ENCODE results near the gene ZNF76. TPM values are rescaled to one million over a fixed set of nuclear protein-coding genes. Genes with fewer than 3 reads are reported as not detected.
"Not testable (repeated sequence)": the region's sequence is repeated elsewhere in the genome, so short reads cannot be mapped to it uniquely, and the experiment has no call there.

The ZNF76 gene
- total RNA-seq, 1 experiment from 2014 or later = 7.9 TPM

DNA sequence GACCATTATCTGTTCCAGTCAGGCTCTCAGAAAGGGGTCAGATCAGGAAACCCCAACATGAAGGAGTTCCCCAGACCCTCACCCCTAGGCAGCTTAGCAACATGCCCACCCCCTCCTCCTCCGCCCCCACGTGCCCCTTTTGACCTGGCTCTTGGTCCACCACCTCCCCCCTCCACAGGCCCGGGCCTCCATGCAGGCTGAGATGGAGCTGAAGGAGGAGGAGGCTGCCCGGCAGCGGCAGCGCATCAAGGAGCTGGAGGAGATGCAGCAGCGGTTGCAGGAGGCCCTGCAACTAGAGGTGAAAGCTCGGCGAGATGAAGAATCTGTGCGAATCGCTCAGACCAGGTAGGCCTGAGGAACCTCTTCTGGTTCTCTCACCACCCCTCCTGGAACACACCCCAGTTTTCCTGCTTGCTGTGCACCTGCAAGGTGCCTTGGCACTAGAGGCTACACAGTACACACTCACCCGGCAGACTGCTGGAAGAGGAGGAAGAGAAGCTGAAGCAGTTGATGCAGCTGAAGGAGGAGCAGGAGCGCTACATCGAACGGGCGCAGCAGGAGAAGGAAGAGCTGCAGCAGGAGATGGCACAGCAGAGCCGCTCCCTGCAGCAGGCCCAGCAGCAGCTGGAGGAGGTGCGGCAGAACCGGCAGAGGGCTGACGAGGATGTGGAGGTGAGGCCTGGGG lies 60.0 kb downstream of the ZNF76 start:
- DNase-seq (ENCODE audit: extremely low read depth, low read depth) = no peak

DNA sequence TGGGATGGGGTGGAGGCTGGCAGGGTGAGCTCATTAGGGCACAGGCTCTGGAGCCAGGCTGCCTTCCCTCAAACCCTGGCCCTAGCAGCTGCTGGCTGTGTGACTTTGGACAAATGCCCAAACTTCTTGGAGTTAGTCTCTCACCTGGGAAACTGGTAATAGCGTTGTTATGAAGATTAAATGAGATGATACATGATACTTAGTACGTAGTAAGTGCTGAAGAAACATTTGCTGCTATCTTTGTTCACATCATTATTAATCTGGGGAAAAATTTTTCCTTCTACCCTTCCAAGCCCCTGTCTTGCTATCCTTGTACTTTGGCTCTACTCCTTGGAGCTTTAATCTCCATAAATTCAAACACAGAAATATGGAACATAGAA lies 60.5 kb downstream of the ZNF76 start:
- DNase-seq (ENCODE audit: extremely low read depth, low read depth) = no peak

DNA sequence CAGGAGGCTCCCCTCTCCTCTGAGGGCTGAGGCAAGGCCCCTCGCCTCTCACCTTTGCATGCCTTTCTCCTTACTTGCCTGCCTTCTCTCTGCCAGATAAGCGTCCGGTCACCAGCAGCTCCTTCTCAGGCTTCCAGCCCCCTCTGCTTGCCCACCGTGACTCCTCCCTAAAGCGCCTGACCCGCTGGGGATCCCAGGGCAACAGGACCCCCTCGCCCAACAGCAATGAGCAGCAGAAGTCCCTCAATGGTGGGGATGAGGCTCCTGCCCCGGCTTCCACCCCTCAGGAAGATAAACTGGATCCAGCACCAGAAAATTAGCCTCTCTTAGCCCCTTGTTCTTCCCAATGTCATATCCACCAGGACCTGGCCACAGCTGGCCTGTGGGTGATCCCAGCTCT lies 61.6 kb downstream of the ZNF76 start:
- no peak for DNase-seq (ENCODE audit: extremely low read depth, low read depth)

DNA sequence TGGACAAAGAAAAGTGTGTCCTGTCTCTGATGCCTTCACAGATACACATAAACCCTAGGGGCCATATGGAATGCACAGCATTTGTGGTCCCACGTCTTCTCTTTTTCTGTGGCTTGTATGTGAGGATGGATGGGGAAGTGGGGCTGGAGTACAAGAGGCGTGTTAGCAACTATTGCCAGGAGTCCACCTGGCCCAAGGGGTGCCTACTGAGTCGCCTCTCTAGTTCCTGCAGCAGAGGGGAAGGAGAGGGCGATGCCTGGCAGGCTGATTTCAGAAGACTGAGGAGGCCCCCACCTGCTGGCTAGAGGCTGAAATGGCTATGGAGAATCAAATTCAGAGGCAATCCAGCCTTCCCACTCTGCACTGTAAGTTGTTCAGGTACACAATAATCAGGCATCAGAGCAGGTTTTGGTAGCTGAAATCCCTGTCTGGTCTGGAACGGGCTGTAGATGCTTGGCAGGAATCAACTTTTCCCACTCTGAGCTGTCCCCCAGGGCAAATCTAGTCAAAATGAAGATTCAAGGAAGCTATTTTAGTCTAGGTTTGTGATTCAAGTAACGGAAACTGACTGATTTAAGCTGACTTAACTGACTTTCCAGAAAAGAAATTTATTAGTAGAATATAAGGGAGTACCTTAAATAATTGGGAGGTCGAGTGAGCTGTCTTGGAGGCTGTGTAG lies 68.0 kb downstream of the ZNF76 start:
- peak; percentile 30 for DNase-seq (ENCODE audit: extremely low read depth, low read depth)

DNA sequence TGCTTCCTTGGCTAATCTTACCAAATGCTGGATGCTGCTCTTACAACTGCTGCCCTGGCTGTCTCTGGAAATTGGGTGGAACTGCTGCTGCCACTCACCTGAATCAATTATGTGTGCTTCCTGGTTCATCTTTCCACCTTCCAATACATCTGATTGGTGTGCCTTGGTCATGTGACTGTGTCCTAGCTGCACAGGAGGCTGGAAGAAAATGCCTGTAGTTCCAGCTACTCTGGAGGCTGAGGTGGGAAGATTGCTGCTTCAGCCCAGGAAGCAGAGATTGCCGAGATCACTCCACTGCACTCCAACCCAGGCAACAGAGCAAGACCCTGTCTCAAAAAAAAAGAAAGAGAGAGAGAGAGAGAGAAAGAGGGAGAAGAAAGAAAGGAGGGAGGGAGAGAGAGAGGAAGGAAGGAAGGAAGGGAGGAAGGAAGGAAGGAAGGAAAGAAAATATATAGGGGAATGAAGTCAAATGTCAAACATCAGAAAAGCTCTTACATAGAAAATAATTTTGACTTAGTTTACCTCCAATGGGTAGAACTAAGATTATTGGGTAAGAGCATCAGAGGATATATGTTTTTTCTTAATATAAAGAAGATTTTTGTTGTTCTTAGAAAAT lies 68.7 kb downstream of the ZNF76 start:
- DNase-seq (ENCODE audit: extremely low read depth, low read depth) = no peak

DNA sequence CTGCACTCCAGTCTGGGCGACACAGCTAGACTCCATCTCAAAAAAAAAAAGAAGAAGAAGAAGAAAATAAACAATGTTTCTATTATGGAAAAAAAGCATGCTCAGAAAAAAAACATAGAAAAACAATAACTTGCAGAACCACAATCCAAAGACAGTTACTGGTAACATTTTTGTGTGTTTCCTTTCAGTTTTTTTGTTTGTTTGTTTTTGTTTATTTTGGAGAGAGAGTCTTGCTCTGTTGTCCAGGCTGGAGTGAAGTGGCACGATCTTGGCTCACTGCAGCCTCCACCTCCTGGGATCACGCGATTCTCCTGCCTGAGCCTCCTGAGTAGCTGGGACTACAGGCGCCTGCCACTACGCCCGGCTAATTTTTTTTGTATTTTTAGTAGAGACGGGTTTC lies 69.4 kb downstream of the ZNF76 start:
- DNase-seq (ENCODE audit: extremely low read depth, low read depth) = not testable (repeated sequence)

DNA sequence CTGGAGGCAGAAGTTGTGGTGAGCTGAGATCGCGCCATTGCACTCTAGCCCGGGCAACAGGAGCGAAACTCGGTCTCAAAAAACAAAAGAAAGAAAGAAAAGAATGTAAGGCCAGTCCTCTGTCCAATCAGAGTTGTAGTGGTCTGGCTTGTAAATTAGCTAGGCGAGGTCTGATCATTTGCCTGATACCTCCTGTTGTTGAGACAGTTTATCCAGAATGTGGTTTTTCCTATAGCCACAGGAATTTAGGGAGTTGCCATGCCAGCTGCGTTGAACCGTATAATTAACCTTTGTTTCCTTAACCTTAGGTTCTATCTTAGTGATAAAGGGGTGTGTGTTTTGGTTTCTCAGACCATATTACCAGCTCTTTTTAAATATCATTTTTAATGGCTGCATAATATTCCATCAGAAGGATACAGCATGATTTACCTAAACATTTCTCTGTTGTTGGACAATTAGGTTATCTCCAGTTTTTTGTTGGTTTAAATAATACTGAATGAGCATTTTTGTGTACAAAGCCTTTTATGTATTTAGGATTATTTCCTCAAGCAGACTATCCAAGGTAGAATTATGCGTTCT lies 71.1 kb downstream of the ZNF76 start:
- DNase-seq (ENCODE audit: extremely low read depth, low read depth) = no peak

DNA sequence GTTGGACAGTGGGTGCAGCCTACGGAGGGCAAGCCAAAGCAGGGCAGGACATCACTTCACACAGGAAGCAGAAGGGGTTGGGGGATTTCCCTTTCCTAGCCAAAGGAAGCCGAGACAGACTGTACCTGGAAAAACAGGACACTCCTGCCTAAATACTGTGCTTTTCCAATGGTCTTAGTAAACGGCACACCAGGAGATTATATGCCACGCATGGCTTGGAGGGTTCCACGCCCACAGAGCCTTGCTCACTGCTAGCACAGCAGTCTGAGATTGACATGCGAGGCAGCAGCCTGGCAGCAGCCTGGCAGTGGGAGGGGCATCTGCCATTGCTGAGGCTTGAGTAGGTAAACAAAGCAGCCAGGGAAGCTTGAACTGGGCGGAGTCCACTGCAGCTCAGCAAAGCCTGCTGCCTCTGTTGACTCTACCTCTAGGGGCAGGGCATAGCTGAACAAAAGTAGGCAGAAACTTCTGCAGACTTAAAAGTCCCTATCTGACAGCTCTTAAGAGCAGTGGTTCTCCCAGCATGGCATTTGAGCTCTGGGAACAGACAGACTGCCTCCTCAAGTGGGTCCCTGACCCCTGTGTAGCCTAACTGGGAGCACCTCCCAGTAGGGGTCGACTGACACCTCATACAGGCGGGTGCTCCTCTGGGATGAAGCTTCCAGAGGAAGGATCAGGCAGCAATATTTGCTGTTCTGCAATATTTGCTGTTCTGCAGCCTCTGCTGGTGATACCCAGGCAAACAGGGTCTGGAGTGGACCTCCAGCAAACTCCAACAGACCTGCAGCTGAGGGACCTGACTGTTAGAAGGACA lies 72.7 kb downstream of the ZNF76 start:
- peak; percentile 63 for DNase-seq (ENCODE audit: extremely low read depth, low read depth)

DNA sequence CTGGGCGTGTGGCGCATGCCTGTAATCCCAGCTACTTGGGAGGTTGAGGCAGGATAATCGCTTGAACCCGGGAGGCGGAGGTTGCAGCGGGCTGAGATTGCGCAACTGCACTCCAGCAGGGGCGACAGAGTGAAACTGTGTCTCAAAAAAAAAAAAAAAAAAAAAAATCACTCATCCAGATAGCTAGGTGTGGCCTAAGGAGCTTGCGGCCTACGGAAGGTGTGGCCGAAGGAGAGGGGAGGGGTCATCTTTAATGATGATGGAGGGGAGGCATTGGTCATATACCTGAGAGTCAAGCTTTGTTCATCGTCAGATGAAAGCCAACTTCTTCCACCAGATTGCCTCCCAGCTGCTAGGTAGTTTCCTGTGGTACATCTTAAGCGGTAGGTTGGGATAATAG lies 82.0 kb downstream of the ZNF76 start:
- no peak for DNase-seq (ENCODE audit: extremely low read depth, low read depth)

DNA sequence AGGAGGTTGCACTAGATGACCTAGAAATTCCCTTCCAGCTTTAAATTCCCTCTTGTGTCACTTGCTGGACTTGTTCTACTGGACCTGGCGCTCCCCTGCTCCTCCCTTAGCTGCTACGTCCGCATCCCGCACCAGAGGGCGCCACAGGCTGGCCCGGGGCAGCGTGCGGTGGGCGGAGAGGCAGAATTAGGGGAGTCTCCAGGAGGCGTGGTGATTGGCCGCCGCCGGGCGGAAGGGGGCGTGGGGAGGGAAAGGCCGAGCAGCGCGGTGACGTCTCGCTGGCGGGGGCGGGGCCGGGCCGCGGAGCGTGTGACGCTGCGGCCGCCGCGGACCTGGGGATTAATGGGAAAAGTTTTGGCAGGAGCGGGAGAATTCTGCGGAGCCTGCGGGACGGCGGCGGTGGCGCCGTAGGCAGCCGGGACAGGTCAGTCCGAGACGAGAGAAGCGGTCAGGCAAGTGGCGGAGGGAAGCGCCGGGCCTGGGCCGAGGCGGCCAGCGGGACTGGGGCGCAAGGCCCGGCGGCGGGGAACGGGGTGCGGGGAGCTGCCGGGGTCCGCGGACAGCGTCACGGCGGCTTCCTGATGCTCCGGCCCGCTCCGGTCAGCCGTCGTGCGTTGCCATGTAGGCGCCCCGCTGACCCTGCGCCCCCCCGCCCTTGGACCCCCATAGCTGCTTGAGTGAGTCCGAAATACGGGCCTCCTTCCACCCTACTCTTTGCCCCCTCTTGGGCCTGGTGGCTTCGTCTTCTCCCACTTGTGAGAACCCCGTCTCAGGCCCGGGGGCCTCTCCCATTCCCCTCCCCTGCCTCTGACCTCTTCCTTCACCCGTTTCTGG lies 82.9 kb downstream of the ZNF76 start, which contains the start of gene PPARD:
Gene PPARD (plus strand): TSS at position 301 of the 834 bp plus-strand sequence. CDS start 68,530 bp downstream, outside the sequence.
- peak; percentile 91 for DNase-seq (ENCODE audit: extremely low read depth, low read depth)

DNA sequence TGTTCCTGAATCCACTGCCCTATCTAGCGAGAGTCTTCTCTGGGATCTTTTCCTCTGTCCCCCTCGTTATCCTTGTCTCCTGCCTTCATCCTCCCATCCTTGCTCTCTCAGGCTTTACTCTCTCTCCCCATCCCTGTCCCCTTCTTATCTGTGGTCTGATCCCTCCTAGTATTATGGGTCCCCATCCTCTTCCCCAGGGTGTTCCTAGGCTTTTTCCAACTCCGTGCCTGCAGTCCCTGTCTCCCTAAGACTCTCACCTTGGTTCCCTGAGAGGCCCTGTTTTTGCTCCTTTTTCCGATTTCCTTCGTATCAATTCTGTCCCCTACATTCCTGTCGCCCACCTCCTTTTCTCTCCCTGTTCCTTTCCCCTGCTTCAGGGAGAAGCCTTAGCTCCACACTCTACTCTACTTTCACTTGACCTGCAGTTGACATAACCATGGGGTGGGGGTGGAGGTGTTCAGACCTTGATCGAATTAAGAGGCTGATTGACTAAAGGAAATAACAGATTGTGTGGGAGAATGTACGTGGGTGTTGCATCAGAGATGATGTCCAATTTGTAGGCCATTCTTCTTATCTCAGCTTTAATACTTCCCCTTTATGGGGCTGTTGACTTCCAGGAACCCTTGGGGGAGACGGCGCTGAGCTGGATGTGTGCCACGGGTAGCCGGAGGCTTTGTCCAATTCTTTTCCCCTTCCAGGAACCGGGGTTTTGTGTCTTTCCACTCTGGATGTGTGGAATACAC lies 83.7 kb downstream of the ZNF76 start:
- DNase-seq (ENCODE audit: extremely low read depth, low read depth) = no peak

DNA sequence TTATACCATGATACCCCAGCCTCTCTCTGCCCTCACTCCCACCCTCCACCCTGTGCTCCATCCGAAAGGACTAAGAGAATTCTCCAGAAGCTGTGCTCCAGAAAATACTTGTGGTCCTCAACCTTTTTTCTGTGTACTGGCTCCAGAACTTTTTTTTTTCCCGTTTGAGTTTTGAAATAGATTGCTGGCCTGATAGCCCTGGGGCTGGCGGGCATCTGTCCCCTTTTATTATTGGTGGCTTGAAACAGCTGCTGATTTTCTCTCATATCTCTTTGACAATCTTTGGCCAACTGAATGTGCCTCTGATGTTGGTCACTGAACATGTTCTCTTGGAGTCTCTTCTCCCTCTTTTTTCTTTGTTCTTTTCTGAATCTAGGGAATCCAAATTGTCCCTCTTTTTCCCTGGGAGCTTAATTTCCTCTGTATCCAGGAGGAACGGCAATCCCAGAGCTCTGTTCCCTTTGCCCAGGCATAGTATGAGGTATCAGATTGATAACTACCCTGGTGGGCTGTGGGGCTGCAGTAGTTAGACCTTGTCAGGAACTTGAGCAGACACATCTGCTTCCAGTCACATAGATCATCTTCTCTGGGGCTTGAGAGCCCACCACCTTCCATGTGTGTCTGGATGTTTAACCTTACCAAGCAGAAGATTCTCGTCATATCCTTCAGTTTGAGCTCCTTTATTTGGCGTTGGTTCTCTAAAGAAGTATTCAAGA lies 84.5 kb downstream of the ZNF76 start:
- no peak for DNase-seq (ENCODE audit: extremely low read depth, low read depth)

Other genes starting within 250 kb of the ZNF76 start
- not detected in 2 replicates for gene TCP11, start 118.4 kb upstream of the ZNF76 start, total RNA-seq (2014; rRNA removed; shearing (Covaris generic))
- 0.02 TPM in 1 of 2 replicates, not detected in the other for gene SCUBE3, start 45.8 kb upstream of the ZNF76 start, total RNA-seq (2014; rRNA removed; shearing (Covaris generic))
- 2.1 and 2.7 TPM in 2 replicates for gene DEF6, start 38.1 kb downstream of the ZNF76 start, total RNA-seq (2014; rRNA removed; shearing (Covaris generic))
- gene PPARD, start 82.8 kb downstream of the ZNF76 start, total RNA-seq (2014; rRNA removed; shearing (Covaris generic)) = 1.7 and 2.1 TPM in 2 replicates
- 4.7 and 5.1 TPM in 2 replicates for gene FANCE, start 192.6 kb downstream of the ZNF76 start, total RNA-seq (2014; rRNA removed; shearing (Covaris generic))
- gene RPL10A, start 208.7 kb downstream of the ZNF76 start, total RNA-seq (2014; rRNA removed; shearing (Covaris generic)) = 2,150 and 2,255 TPM in 2 replicates
- 2.4 and 2.7 TPM in 2 replicates for gene TEAD3, start 237.3 kb downstream of the ZNF76 start, total RNA-seq (2014; rRNA removed; shearing (Covaris generic))